NCI-H1048 (cell line): ENCODE data around the gene CGNL1.

Source experiments
- DNase-seq: peaks from one replicate; lab custom pipeline; 2025; lab: John Stamatoyannopoulos, UW

Gene CGNL1

GRCh38 chr15:57600197-57600596 lies 223.9 kb downstream of the CGNL1 start:
- DNase-seq: no peak
